ENCODE measurements around the gene DDX25. TPM values are rescaled to one million over a fixed set of nuclear protein-coding genes. Genes with fewer than 3 reads are reported as not detected.
A peak's percentile ranks its signal among the peaks of the same experiment; 100 is the strongest.

Gene DDX25
- total and polyA plus RNA-seq, 5 donors from 2014 or later, result not detected

DNA sequence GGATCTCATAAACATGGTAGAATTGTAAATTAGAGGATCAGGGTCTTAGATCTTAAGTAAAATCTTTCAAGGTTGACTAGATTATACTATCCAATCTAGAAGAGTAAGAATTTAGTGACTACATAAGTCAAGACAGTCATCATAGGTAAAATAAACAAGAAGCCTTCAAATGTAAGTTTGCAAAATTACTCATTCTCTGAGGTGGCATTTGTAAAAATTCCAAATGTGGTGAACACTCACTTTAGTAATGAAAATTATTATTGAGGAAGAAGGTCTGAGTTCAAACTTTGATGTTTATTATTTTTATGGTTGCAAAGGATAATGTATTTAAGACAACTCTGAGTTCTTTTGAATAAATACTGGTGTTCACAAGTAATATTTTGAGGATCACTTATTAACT lies 12.2 kb upstream of the DDX25 start:
- H3K4me3 Mint-ChIP-seq, result peak overlapping the region in 1 of 4 donors; percentile 59
- peaks cover 7% of the 10 kb centered on the region for H3K27me3 Mint-ChIP-seq
- Histone ChIP-seq H3K36me3 (ENCODE audit: control insufficient read depth, insufficient read depth, low read length) (peaks cover 24% of the 10 kb centered on the region), H3K4me3 (ENCODE audit: low read depth, low read length) (no peak overlapping the region), H3K27ac (ENCODE audit: insufficient read depth, low read length, poor library complexity, severe bottlenecking) (no peak overlapping the region), H3K4me1 (ENCODE audit: control insufficient read depth, insufficient read depth, low read length, poor library complexity, severe bottlenecking) (peaks cover 12% of the 10 kb centered on the region), H3K27me3 (ENCODE audit: control insufficient read depth, insufficient read depth, low read length) (no peaks in the 10 kb centered on the region), H3K9me3 (ENCODE audit: control insufficient read depth in 2 of 2, low read length in 2 of 2) (no peaks in the 10 kb centered on the region)
- H3K27ac Mint-ChIP-seq, result peak overlapping the region in 1 of 3 donors; percentile 4
- ATAC-seq (ENCODE audit: low read depth in 2 of 2) (no peak), DNase-seq (no peak)
- H3K9me3 Mint-ChIP-seq, result peaks cover 0 to 4% (median 0%) of the 10 kb centered on the region in 7 donors
- peaks cover 25 to 51% (median 46%) of the 10 kb centered on the region in 4 donors for H3K4me1 Mint-ChIP-seq
- peaks cover 21% of the 10 kb centered on the region for H3K36me3 Mint-ChIP-seq

DNA sequence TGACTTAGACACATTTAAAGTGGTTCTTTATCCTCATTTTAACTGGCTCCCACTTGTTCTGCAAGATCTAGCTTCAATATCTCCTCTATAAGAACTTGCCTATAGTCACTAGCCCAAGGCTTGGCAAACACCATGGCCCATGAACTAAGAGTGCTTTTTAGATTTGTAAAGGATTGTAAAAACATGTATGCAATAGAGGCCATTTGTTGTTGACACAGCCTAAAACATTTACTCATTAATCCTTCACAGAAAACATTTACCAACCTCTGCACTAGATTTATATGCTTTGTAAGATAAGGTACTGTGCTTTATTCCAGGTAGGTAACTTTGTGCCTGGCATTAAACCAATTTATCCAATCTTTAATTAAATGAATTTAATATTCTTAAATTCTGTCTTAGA lies 11.3 kb upstream of the DDX25 start:
- H3K27me3 Mint-ChIP-seq, result no peaks in the 10 kb centered on the region
- H3K36me3 Mint-ChIP-seq, result peaks cover 23% of the 10 kb centered on the region
- no peak overlapping the region for H3K27ac ChIP-seq (ENCODE audit: insufficient read depth, low read length, poor library complexity, severe bottlenecking)
- peaks cover 24% of the 10 kb centered on the region for H3K36me3 ChIP-seq (ENCODE audit: control insufficient read depth, insufficient read depth, low read length)
- H3K4me3 ChIP-seq (ENCODE audit: low read depth, low read length), result no peak overlapping the region
- no peaks in the 10 kb centered on the region for H3K9me3 ChIP-seq (ENCODE audit: control insufficient read depth in 2 of 2, low read length in 2 of 2)
- no peak overlapping the region for H3K27ac Mint-ChIP-seq
- peaks cover 0 to 2% (median 0%) of the 10 kb centered on the region in 7 donors for H3K9me3 Mint-ChIP-seq
- H3K27me3 ChIP-seq (ENCODE audit: control insufficient read depth, insufficient read depth, low read length), result no peaks in the 10 kb centered on the region
- peaks cover 25 to 50% (median 47%) of the 10 kb centered on the region in 4 donors for H3K4me1 Mint-ChIP-seq
- H3K4me1 ChIP-seq (ENCODE audit: control insufficient read depth, insufficient read depth, low read length, poor library complexity, severe bottlenecking), result peaks cover 10% of the 10 kb centered on the region
- DNase-seq (no peak), ATAC-seq (ENCODE audit: low read depth in 2 of 2) (no peak)
- H3K4me3 Mint-ChIP-seq, result peak overlapping the region in 1 of 4 donors; percentile 59

DNA sequence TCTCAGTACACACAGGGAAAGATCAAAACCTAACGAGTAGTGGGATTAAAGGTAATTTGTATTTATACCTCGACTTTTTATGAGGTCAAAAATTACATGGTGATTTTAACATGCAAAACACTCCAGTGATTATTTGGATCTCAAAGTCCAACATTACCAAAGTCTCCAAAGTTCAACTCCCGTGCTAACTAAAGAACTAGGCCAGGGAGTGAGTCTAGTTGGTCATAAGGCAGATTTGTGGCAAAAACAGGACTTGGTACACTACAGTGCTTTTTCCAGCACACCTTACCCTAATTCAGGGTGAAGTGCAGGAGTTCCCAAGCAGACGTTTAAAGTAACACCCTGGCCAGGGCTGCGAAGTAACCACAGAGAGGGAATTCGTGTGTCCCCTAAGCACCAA lies 2.4 kb upstream of the DDX25 start:
- Histone ChIP-seq H3K9me3 (ENCODE audit: control insufficient read depth in 2 of 2, low read length in 2 of 2) (no peaks in the 10 kb centered on the region), H3K27ac (ENCODE audit: insufficient read depth, low read length, poor library complexity, severe bottlenecking) (no peak overlapping the region), H3K4me1 (ENCODE audit: control insufficient read depth, insufficient read depth, low read length, poor library complexity, severe bottlenecking) (peaks cover 24% of the 10 kb centered on the region), H3K4me3 (ENCODE audit: low read depth, low read length) (peak overlapping the region; percentile 3), H3K27me3 (ENCODE audit: control insufficient read depth, insufficient read depth, low read length) (peaks cover 15% of the 10 kb centered on the region), H3K36me3 (ENCODE audit: control insufficient read depth, insufficient read depth, low read length) (peaks cover 12% of the 10 kb centered on the region)
- ATAC-seq (ENCODE audit: low read depth in 2 of 2) (no peak), DNase-seq (no peak)
- peaks cover 0 to 4% (median 0%) of the 10 kb centered on the region in 7 donors for H3K9me3 Mint-ChIP-seq
- H3K27me3 Mint-ChIP-seq, result peaks cover 29% of the 10 kb centered on the region
- peak overlapping the region in 1 of 3 donors; percentile 66 for H3K27ac Mint-ChIP-seq
- peak overlapping the region; percentile 77 to 92 (median 82) for H3K4me3 Mint-ChIP-seq
- peaks cover 20% of the 10 kb centered on the region for H3K36me3 Mint-ChIP-seq
- peaks cover 22 to 54% (median 40%) of the 10 kb centered on the region in 4 donors for H3K4me1 Mint-ChIP-seq

DNA sequence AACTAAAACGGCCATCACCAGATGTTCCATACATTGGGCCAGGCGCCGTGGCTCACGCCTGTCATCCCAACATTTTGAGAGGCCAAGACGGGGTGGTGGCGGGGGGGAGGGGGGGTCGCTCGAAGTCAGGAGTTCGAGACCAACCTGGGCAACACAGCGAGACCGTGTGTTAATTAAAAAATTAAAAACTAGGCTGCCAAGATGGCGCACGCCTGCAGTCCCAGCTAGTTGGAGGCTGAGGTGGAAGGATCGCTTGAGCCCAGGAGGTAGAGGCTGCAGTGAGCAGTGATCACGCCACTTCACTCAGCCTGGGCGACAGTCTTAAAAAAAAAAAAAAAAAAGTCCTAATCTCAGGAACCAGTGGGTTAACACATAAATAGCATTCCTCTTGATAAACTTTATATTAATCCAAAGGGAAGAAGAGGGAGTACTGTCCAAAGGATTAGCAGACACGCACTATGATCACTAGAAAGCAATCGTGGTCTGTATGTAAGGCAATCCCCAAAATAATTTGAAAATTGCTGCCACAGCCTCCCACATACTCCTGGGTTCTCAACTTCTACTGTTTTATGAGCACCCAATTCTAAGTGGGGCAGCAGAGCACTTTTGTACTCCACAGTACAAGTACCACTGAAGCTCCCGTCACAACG lies 1.9 kb upstream of the DDX25 start:
- H3K27me3 Mint-ChIP-seq, result peaks cover 34% of the 10 kb centered on the region
- peak overlapping the region; percentile 100 for H3K4me3 ChIP-seq (ENCODE audit: low read depth, low read length)
- peaks cover 0 to 4% (median 0%) of the 10 kb centered on the region in 7 donors for H3K9me3 Mint-ChIP-seq
- peaks cover 22 to 50% (median 38%) of the 10 kb centered on the region in 4 donors for H3K4me1 Mint-ChIP-seq
- H3K27me3 ChIP-seq (ENCODE audit: control insufficient read depth, insufficient read depth, low read length), result peaks cover 15% of the 10 kb centered on the region
- DNase-seq, result no peak
- H3K9me3 ChIP-seq (ENCODE audit: control insufficient read depth in 2 of 2, low read length in 2 of 2), result no peaks in the 10 kb centered on the region
- H3K4me1 ChIP-seq (ENCODE audit: control insufficient read depth, insufficient read depth, low read length, poor library complexity, severe bottlenecking), result peaks cover 24% of the 10 kb centered on the region
- H3K4me3 Mint-ChIP-seq, result peak overlapping the region; percentile 90 to 98 (median 93)
- H3K27ac Mint-ChIP-seq, result peak overlapping the region; percentile 93
- peak overlapping the region; percentile 68 for H3K27ac ChIP-seq (ENCODE audit: insufficient read depth, low read length, poor library complexity, severe bottlenecking)
- ATAC-seq (ENCODE audit: low read depth in 2 of 2), result no peak
- H3K36me3 Mint-ChIP-seq, result peaks cover 20% of the 10 kb centered on the region
- peaks cover 12% of the 10 kb centered on the region for H3K36me3 ChIP-seq (ENCODE audit: control insufficient read depth, insufficient read depth, low read length)

DNA sequence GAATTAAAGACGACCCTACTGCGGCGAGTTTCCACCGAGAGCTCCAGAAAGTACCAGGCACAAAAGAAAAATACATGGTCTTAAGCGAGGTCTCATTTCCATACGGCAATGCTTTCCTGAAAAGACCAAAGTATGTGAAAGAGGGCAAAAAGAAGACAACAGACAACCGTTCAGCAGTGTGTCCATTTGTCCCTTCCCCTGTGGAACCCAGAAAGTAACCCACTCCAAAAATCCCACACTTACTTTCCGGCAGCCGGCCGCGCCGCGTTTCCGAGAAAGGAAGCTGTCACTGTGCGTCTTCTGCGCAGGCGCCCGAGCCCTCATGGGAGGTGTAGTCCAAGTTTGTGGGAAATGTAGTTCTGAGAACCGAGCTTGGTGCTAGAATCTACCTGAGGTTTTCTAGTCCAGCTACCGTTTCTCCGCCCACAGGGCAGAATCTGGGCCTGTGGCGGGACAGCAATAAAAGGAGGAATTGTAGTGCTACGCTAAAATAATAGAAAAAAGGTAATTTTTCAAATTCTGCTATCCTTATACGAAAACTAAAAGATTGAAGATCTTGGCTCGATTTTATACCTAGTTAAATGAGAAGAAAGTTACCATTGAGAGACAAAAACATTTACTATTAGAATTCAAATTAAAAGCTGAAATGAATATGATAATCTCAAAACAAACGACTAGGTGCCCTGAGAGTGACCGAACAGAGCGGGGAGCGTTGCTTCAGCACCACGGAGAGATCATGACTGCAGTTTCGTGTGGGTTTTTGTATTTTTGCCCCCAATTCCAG lies 1.2 kb upstream of the DDX25 start, which contains the start of gene PUS3:
Gene PUS3 (minus strand): TSS at position 280 of the 784 bp plus-strand sequence. CDS start 6,922 bp downstream, outside the sequence.
- Mint-ChIP-seq H3K27me3 (peaks cover 42% of the 10 kb centered on the region), H3K27ac (peak within 1 kb of the TSS; percentile 93), H3K9me3 (peaks cover 0 to 4% (median 0%) of the 10 kb centered on the region in 7 donors), H3K4me1 (peaks cover 20 to 46% (median 33%) of the 10 kb centered on the region in 4 donors), H3K4me3 (peak within 1 kb of the TSS; percentile 90 to 98 (median 93)), H3K36me3 (peaks cover 16% of the 10 kb centered on the region)
- Histone ChIP-seq H3K4me3 (ENCODE audit: low read depth, low read length) (peak within 1 kb of the TSS; percentile 100), H3K27ac (ENCODE audit: insufficient read depth, low read length, poor library complexity, severe bottlenecking) (peak within 1 kb of the TSS; percentile 68), H3K9me3 (ENCODE audit: control insufficient read depth in 2 of 2, low read length in 2 of 2) (no peaks in the 10 kb centered on the region), H3K27me3 (ENCODE audit: control insufficient read depth, insufficient read depth, low read length) (peaks cover 15% of the 10 kb centered on the region), H3K36me3 (ENCODE audit: control insufficient read depth, insufficient read depth, low read length) (peaks cover 12% of the 10 kb centered on the region), H3K4me1 (ENCODE audit: control insufficient read depth, insufficient read depth, low read length, poor library complexity, severe bottlenecking) (peaks cover 24% of the 10 kb centered on the region)
- DNase-seq (peak; percentile 78 to 90 (median 86)), ATAC-seq (ENCODE audit: low read depth in 2 of 2) (peak; percentile 89 to 91)

DNA sequence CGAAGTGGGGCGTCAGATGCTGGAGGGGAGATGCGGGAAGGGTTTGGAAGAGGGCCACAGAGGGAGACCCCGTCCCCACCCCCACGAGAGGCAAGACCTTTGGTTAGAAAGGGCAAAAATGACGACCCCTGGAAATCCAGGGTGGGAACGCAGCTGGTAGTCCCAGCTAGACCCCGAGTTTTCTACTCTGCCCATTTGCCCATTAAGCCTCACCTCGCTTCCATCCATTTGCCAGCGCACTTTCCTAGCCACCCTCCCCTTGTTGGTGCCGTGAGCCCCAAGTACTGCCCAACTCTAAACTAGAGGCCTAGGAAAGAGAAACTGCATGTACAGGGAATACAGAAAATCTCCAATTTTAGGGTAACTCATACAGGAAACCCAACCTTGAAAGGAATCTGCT lies 370 bp downstream of the DDX25 start:
- Mint-ChIP-seq H3K4me3 (peak overlapping the region; percentile 39 to 88 (median 83)), H3K27ac (no peak overlapping the region), H3K9me3 (peaks cover 0 to 4% (median 0%) of the 10 kb centered on the region in 7 donors), H3K36me3 (peaks cover 8% of the 10 kb centered on the region), H3K27me3 (peaks cover 47% of the 10 kb centered on the region), H3K4me1 (peaks cover 13 to 39% (median 29%) of the 10 kb centered on the region in 4 donors)
- no peak overlapping the region for H3K4me3 ChIP-seq (ENCODE audit: low read depth, low read length)
- peaks cover 24% of the 10 kb centered on the region for H3K4me1 ChIP-seq (ENCODE audit: control insufficient read depth, insufficient read depth, low read length, poor library complexity, severe bottlenecking)
- ATAC-seq (ENCODE audit: low read depth in 2 of 2) (no peak), DNase-seq (no peak)
- no peak overlapping the region for H3K27ac ChIP-seq (ENCODE audit: insufficient read depth, low read length, poor library complexity, severe bottlenecking)
- peaks cover 24% of the 10 kb centered on the region for H3K27me3 ChIP-seq (ENCODE audit: control insufficient read depth, insufficient read depth, low read length)
- peaks cover 7% of the 10 kb centered on the region for H3K36me3 ChIP-seq (ENCODE audit: control insufficient read depth, insufficient read depth, low read length)
- no peaks in the 10 kb centered on the region for H3K9me3 ChIP-seq (ENCODE audit: control insufficient read depth in 2 of 2, low read length in 2 of 2)

DNA sequence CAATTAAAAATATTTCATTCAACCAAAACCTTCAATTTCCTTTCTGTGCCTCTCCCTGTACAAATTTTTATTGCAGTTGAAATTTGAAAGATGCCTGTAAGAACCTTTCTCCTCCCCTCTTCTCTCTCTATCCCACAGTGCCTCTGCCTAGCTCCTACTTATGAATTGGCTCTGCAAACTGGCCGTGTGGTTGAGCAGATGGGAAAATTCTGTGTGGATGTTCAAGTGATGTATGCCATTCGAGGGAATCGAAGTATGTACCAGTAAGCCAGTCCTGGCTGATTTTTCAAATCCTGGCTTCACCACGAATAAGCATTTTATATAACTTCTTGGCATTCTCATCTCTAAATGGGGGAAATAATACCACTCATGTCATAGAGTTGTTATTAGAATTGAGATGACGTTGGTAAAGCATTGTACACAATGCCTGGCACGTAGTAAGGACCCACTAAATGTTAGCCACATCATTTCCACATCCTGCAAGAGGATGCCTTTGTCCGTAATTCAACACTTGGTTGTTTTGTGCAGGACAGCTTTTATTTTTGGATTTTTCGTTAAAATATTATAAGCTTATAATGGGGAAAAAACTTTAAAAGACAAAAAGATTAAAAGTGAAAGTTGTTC lies 6.0 kb downstream of the DDX25 start:
- Mint-ChIP-seq H3K4me3 (peak overlapping the region in 1 of 4 donors; percentile 49), H3K9me3 (peaks cover 0 to 3% (median 0%) of the 10 kb centered on the region in 7 donors), H3K27ac (no peak overlapping the region), H3K27me3 (peaks cover 60% of the 10 kb centered on the region), H3K36me3 (no peaks in the 10 kb centered on the region), H3K4me1 (peaks cover 0 to 5% (median 0%) of the 10 kb centered on the region in 4 donors)
- DNase-seq (no peak), ATAC-seq (ENCODE audit: low read depth in 2 of 2) (no peak)
- Histone ChIP-seq H3K4me1 (ENCODE audit: control insufficient read depth, insufficient read depth, low read length, poor library complexity, severe bottlenecking) (no peaks in the 10 kb centered on the region), H3K36me3 (ENCODE audit: control insufficient read depth, insufficient read depth, low read length) (no peaks in the 10 kb centered on the region), H3K27me3 (ENCODE audit: control insufficient read depth, insufficient read depth, low read length) (peaks cover 25% of the 10 kb centered on the region), H3K9me3 (ENCODE audit: control insufficient read depth in 2 of 2, low read length in 2 of 2) (no peaks in the 10 kb centered on the region), H3K4me3 (ENCODE audit: low read depth, low read length) (no peak overlapping the region), H3K27ac (ENCODE audit: insufficient read depth, low read length, poor library complexity, severe bottlenecking) (no peak overlapping the region)

All from CD4-positive, CD25-positive, alpha-beta regulatory T cell (primary cell).